ENCODE data around the gene DCHS2.

The DCHS2 gene

DNA sequence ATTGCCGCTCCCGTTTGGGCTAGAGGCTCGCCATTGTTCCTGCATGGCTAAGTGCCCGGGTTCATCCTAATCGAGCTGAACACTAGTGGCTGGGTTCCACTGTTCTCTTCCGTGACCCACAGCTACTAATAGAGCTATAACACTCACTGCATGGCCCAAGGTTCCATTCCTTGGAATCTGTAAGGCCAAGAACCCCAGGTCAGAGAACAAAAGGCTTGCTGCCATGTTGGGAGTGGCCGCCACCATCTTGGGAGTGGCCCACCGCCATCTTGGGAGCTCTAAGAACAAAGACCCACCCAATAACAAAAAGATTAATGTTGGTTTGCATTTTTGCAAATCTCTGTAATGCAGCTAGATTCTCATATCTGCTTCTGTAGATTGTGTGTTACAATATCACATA, 299.0 kb downstream of the DCHS2 start:
- Histone ChIP-seq H3K27ac (no peak overlapping the region), H3K27me3 (replicated peaks) (no peaks in the 10 kb centered on the region), H3K36me3 (replicated peaks) (no peaks in the 10 kb centered on the region), H3K4me3 (ENCODE audit: low read depth, low read length) (no peak overlapping the region)
- in situ Hi-C loops (cut with HindIII; ENCODE audit: low pct_ligation_motif_present, low sequenced_read_pairs): no loop called here
- DNase-seq: no peak
- TF ChIP-seq, protein P1, sequence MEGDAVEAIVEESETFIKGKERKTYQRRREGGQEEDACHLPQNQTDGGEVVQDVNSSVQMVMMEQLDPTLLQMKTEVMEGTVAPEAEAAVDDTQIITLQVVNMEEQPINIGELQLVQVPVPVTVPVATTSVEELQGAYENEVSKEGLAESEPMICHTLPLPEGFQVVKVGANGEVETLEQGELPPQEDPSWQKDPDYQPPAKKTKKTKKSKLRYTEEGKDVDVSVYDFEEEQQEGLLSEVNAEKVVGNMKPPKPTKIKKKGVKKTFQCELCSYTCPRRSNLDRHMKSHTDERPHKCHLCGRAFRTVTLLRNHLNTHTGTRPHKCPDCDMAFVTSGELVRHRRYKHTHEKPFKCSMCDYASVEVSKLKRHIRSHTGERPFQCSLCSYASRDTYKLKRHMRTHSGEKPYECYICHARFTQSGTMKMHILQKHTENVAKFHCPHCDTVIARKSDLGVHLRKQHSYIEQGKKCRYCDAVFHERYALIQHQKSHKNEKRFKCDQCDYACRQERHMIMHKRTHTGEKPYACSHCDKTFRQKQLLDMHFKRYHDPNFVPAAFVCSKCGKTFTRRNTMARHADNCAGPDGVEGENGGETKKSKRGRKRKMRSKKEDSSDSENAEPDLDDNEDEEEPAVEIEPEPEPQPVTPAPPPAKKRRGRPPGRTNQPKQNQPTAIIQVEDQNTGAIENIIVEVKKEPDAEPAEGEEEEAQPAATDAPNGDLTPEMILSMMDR (IDR thresholded peaks at IDR 0.05; ENCODE audit: low read depth, low read length, missing control alignments): no peak

- no peaks in the 10 kb centered on the region for H3K27me3 ChIP-seq (replicated peaks)
- H3K27ac ChIP-seq: no peak overlapping the region
- no peak for DNase-seq
- in situ Hi-C loops (cut with HindIII; ENCODE audit: low pct_ligation_motif_present, low sequenced_read_pairs): no loop called here
- H3K4me3 ChIP-seq (ENCODE audit: low read depth, low read length): no peak overlapping the region
- H3K36me3 ChIP-seq (replicated peaks): no peaks in the 10 kb centered on the region
- TF ChIP-seq, protein P1 (IDR thresholded peaks at IDR 0.05; ENCODE audit: low read depth, low read length, missing control alignments): no peak
Measured at GRCh38 chr4:154189346-154189745, 302.3 kb downstream of the DCHS2 start.

- no peak for DNase-seq
- Histone ChIP-seq H3K27me3 (replicated peaks) (no peaks in the 10 kb centered on the region), H3K4me3 (ENCODE audit: low read depth, low read length) (no peak overlapping the region), H3K36me3 (replicated peaks) (no peaks in the 10 kb centered on the region), H3K27ac (no peak overlapping the region)
- in situ Hi-C loops (cut with HindIII; ENCODE audit: low pct_ligation_motif_present, low sequenced_read_pairs): no loop called here
- TF ChIP-seq, protein P1 (IDR thresholded peaks at IDR 0.05; ENCODE audit: low read depth, low read length, missing control alignments): no peak
Measured at GRCh38 chr4:154186888-154187287, 304.7 kb downstream of the DCHS2 start.

- Histone ChIP-seq H3K4me3 (ENCODE audit: low read depth, low read length) (no peak overlapping the region), H3K36me3 (replicated peaks) (no peaks in the 10 kb centered on the region), H3K27ac (no peak overlapping the region), H3K27me3 (replicated peaks) (no peaks in the 10 kb centered on the region)
- TF ChIP-seq, protein P1 (IDR thresholded peaks at IDR 0.05; ENCODE audit: low read depth, low read length, missing control alignments): no peak
- DNase-seq: no peak
- in situ Hi-C loops (cut with HindIII; ENCODE audit: low pct_ligation_motif_present, low sequenced_read_pairs): no loop called here
Measured at GRCh38 chr4:154186035-154186434, 305.6 kb downstream of the DCHS2 start.

DNA sequence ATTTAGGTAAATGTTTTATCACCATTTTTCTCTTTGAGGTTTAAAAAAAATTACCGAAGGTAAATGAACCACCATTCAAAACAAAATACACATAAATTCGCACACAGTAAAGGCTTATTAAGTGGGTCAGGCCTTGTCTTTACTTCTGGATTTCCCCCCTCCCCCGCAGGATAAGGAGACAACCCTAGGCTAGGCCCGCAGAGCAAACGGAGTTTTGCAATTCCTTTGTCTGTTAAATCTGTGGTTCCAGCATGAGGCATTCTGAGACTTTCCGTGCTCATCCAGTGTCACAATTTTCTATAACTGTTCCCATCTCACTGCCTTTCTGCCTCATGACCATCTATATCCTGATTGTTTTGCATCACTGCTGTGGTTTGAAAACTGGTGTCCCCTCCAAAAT, 307.4 kb downstream of the DCHS2 start:
- H3K4me3 ChIP-seq (ENCODE audit: low read depth, low read length): no peak overlapping the region
- H3K36me3 ChIP-seq (replicated peaks): no peaks in the 10 kb centered on the region
- TF ChIP-seq, protein P1 (IDR thresholded peaks at IDR 0.05; ENCODE audit: low read depth, low read length, missing control alignments): no peak
- no peak overlapping the region for H3K27ac ChIP-seq
- H3K27me3 ChIP-seq (replicated peaks): no peaks in the 10 kb centered on the region
- in situ Hi-C loops (cut with HindIII; ENCODE audit: low pct_ligation_motif_present, low sequenced_read_pairs): no loop called here
- no peak for DNase-seq

GRCh38 chr4:154183264-154183663, 308.3 kb downstream of the DCHS2 start:
- in situ Hi-C loops (cut with HindIII; ENCODE audit: low pct_ligation_motif_present, low sequenced_read_pairs): no loop called here
- TF ChIP-seq, protein P1 (IDR thresholded peaks at IDR 0.05; ENCODE audit: low read depth, low read length, missing control alignments): no peak
- H3K36me3 ChIP-seq (replicated peaks): no peaks in the 10 kb centered on the region
- no peak for DNase-seq
- no peak overlapping the region for H3K27ac ChIP-seq
- H3K27me3 ChIP-seq (replicated peaks): no peaks in the 10 kb centered on the region
- H3K4me3 ChIP-seq (ENCODE audit: low read depth, low read length): no peak overlapping the region
